ENCODE results near the gene CDC42BPA.

DNA sequence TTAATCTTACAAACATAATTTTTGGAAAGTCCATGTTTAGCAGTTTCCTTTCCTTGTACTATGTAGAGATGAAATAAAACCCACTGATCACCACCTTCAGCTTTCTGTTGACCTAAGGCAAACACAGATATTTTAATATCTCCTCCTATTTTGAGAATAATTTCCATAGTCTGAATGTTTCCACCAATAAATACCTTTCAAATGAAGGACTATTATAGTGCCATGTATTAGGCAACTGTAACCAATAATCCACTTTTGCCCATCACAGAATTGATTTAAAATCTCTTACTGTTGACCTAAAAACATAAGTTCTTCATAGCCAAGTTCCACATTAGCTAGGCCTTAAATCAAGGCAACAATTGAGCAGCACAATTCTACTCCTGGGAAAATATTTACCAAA lies 1.8 kb downstream of the CDC42BPA start:
- TF ChIP-seq, protein P1, sequence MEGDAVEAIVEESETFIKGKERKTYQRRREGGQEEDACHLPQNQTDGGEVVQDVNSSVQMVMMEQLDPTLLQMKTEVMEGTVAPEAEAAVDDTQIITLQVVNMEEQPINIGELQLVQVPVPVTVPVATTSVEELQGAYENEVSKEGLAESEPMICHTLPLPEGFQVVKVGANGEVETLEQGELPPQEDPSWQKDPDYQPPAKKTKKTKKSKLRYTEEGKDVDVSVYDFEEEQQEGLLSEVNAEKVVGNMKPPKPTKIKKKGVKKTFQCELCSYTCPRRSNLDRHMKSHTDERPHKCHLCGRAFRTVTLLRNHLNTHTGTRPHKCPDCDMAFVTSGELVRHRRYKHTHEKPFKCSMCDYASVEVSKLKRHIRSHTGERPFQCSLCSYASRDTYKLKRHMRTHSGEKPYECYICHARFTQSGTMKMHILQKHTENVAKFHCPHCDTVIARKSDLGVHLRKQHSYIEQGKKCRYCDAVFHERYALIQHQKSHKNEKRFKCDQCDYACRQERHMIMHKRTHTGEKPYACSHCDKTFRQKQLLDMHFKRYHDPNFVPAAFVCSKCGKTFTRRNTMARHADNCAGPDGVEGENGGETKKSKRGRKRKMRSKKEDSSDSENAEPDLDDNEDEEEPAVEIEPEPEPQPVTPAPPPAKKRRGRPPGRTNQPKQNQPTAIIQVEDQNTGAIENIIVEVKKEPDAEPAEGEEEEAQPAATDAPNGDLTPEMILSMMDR (IDR thresholded peaks at IDR 0.05): no peak
- no peak for TF ChIP-seq POLR2A (IDR thresholded peaks at IDR 0.05)
- TF ChIP-seq POLR2AphosphoS5 (IDR thresholded peaks at IDR 0.05): no peak
- no peak for TF ChIP-seq EP300 (IDR thresholded peaks at IDR 0.05)

Data from stomach (tissue), 4 donors.